ENCODE data around the gene ADAMTSL4.

- TF ChIP-seq CTCF (IDR thresholded peaks at IDR 0.05), result no peak
- TF ChIP-seq POLR2A (IDR thresholded peaks at IDR 0.05), result no peak
Measured at GRCh38 chr1:150511985-150512660, 37.1 kb upstream of the ADAMTSL4 start.
